ENCODE measurements around the gene HMBS.

DNA sequence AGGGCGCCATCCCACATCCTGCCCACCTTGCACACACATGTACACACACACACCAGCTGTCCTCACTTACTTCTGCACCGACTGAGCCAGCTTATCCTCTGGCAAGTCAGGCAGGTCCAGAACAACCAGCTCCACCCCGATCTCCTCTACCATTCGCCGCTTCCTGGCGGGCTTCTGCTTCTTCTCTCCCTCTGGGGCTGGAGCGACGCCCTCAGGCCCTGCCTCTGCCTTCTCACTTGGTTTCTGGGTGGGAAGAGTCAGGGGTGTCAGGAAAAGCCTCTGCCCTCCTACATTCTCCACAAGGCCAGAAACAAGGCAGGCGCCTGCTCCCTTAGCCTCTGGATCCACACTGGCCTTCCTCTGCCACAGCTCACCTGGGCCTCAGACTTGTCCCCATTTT lies 36.0 kb upstream of the HMBS start:
- TF ChIP-seq CTCF (IDR thresholded peaks at IDR 0.05), result no peak
- TF ChIP-seq POLR2A (IDR thresholded peaks at IDR 0.05), result no peak
